ENCODE measurements around the gene MEDAG.

DNA sequence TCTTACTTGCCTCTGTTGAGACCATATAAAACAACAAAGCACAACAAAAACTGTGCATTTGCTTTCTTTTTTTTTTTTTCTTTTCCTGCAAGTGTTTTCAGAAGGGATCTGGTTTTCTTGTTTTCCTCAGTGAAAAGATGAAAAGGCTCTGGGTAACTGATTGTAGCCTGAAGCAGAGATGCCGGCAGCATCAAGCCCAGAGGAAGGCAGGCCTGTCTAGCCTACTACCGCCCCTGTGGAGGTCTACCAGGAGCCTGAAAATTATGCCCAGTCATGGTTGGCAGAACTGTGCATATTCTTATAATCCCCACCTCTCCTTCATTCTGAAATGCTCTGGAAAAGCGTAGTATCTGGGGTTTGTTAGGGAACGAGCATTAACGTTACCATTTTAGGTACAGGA is 32.6 kb upstream of the MEDAG start:
- TF ChIP-seq GATA2 (IDR thresholded peaks at IDR 0.05; ENCODE audit: low read depth, low read length) (no peak), GATA3 (IDR thresholded peaks at IDR 0.05; ENCODE audit: low read depth, low read length) (no peak)

Measured in SH-SY5Y (cell line).